Osteoblast (primary cell): Measurements from ENCODE around the gene MYOM3. TPM values are rescaled to one million over a fixed set of nuclear protein-coding genes. Genes with fewer than 3 reads are reported as not detected.

ENCODE experiments used
- DNase-seq: peaks from one replicate; pipeline ENCODE4 v3.0.0; 2011; ENCODE audit warnings: low spot score, mixed read lengths; ENCODE audit not compliant: insufficient read length; ENCODE audit errors: missing footprints
- H2AFZ ChIP-seq: 2 replicates; pipeline ENCODE4 v1.6.0; 2011; ENCODE audit warnings: mild to moderate bottlenecking, low read length
- H3K27ac ChIP-seq: 2 replicates; pipeline ENCODE4 v1.5.1; 2011; ENCODE audit warnings: mild to moderate bottlenecking, low read depth, low read length, moderate library complexity
- H3K27me3 ChIP-seq: 2 replicates; pipeline ENCODE4 v1.6.0; 2012; ENCODE audit warnings: mild to moderate bottlenecking, control low read depth, inconsistent platforms, low read length, moderate library complexity; ENCODE audit not compliant: insufficient read depth
- H3K36me3 ChIP-seq: 2 replicates; pipeline ENCODE4 v1.5.1; 2011; ENCODE audit warnings: mild to moderate bottlenecking, low read length, control low read depth, moderate library complexity; ENCODE audit not compliant: insufficient read depth
- H3K4me1 ChIP-seq: 2 replicates; pipeline ENCODE4 v1.5.1; 2011; ENCODE audit warnings: mild to moderate bottlenecking, low read length, control low read depth, moderate library complexity; ENCODE audit not compliant: insufficient read depth
- H3K4me2 ChIP-seq: 2 replicates; pipeline ENCODE4 v1.6.0; 2011; ENCODE audit warnings: mild to moderate bottlenecking, low read length; ENCODE audit not compliant: insufficient read depth
- H3K4me3 ChIP-seq: fragments of 200-600 bp; sonication (generic); 3 replicates; pipeline ENCODE4 v1.5.1; 2012; ENCODE audit warnings: mild to moderate bottlenecking, low read length, inconsistent platforms; ENCODE audit not compliant: insufficient read depth
- H3K79me2 ChIP-seq: 2 replicates; pipeline ENCODE4 v1.6.0; 2012; ENCODE audit warnings: mild to moderate bottlenecking, low read length, control low read depth, inconsistent platforms; ENCODE audit not compliant: insufficient read depth
- H3K9me3 ChIP-seq: 2 replicates; pipeline ENCODE4 v1.5.1; 2011; ENCODE audit warnings: low read depth, low read length, control low read depth
- H4K20me1 ChIP-seq: 2 replicates; pipeline ENCODE4 v1.6.0; 2012; ENCODE audit warnings: mild to moderate bottlenecking, low read length, control low read depth; ENCODE audit not compliant: insufficient read depth
- CTCF ChIP-seq: IDR thresholded peaks from 2 replicates; pipeline ENCODE4 v1.5.1; 2011; ENCODE audit warnings: mild to moderate bottlenecking, low read depth, low read length, moderate library complexity; ENCODE audit errors: extremely low read depth
- total RNA-seq: library from RNA; depleted of rRNA; stranded (reverse); fragments of >200 nt; gene quantifications from 2 replicates; pipeline ENCODE4 v1.2.3, GENCODE V29; 2012

The MYOM3 gene
- total RNA-seq, 1 donor, result under 0.01 TPM

GRCh38 chr1:24077278-24077978, 34.5 kb downstream of the MYOM3 start:
- Histone ChIP-seq H3K27ac (no peak overlapping the region), H3K9me3 (no peaks in the 10 kb centered on the region), H3K4me2 (no peak overlapping the region), H4K20me1 (no peaks in the 10 kb centered on the region), H3K4me1 (no peaks in the 10 kb centered on the region), H3K27me3 (peaks cover 9% of the 10 kb centered on the region), H3K79me2 (no peaks in the 10 kb centered on the region), H3K36me3 (no peaks in the 10 kb centered on the region), H2AFZ (no peak overlapping the region), H3K4me3 (no peak overlapping the region)
- peak; percentile 82 for DNase-seq
- TF ChIP-seq CTCF, result no peak

GRCh38 chr1:24075946-24076345, 36.0 kb downstream of the MYOM3 start:
- no peak overlapping the region for H2AFZ ChIP-seq
- peak; percentile 57 for DNase-seq
- no peak overlapping the region for H3K4me3 ChIP-seq
- no peaks in the 10 kb centered on the region for H3K36me3 ChIP-seq
- no peaks in the 10 kb centered on the region for H4K20me1 ChIP-seq
- H3K27me3 ChIP-seq, result peaks cover 9% of the 10 kb centered on the region
- no peak overlapping the region for H3K4me2 ChIP-seq
- no peaks in the 10 kb centered on the region for H3K4me1 ChIP-seq
- TF ChIP-seq CTCF, result no peak
- no peaks in the 10 kb centered on the region for H3K79me2 ChIP-seq
- no peaks in the 10 kb centered on the region for H3K9me3 ChIP-seq
- no peak overlapping the region for H3K27ac ChIP-seq

- Histone ChIP-seq H3K4me3 (no peak overlapping the region), H3K4me1 (no peaks in the 10 kb centered on the region), H3K27ac (no peak overlapping the region), H4K20me1 (no peaks in the 10 kb centered on the region), H3K9me3 (no peaks in the 10 kb centered on the region), H3K79me2 (no peaks in the 10 kb centered on the region), H3K4me2 (no peak overlapping the region), H3K36me3 (no peaks in the 10 kb centered on the region), H2AFZ (no peak overlapping the region), H3K27me3 (peaks cover 7% of the 10 kb centered on the region)
- TF ChIP-seq CTCF, result no peak
- no peak for DNase-seq
Observed at GRCh38 chr1:24075590-24075854, 36.4 kb downstream of the MYOM3 start.

GRCh38 chr1:24074817-24075589, 36.9 kb downstream of the MYOM3 start:
- DNase-seq, result peak; percentile 55
- Histone ChIP-seq H3K9me3 (no peaks in the 10 kb centered on the region), H3K4me3 (no peak overlapping the region), H2AFZ (no peak overlapping the region), H3K36me3 (no peaks in the 10 kb centered on the region), H3K4me2 (no peak overlapping the region), H4K20me1 (no peaks in the 10 kb centered on the region), H3K27ac (no peak overlapping the region), H3K27me3 (peaks cover 3% of the 10 kb centered on the region), H3K4me1 (no peaks in the 10 kb centered on the region), H3K79me2 (no peaks in the 10 kb centered on the region)
- TF ChIP-seq CTCF, result no peak
